ENCODE measurements around the gene ADGRD2. TPM values are rescaled to one million over a fixed set of nuclear protein-coding genes. Genes with fewer than 3 reads are reported as not detected.

ADGRD2 gene
- total and polyA plus RNA-seq, 2 of the 13 experiments (the other 11 are each of a cell fraction or from before 2014, with no cell fraction given): not detected

GRCh38 chr9:124415102-124415851, 35.0 kb upstream of the ADGRD2 start, which contains the start of gene PSMB7:
Gene PSMB7, minus strand, starts transcription at chr9:124415442. Its CDS starts 17 bp downstream, at chr9:124415425.
- H3K4me1 ChIP-seq (ENCODE audit: insufficient read depth, low read length): peaks cover 50% of the 10 kb centered on the region
- ATAC-seq (peak; percentile 84), FAIRE-seq (peak; percentile 92), DNase-seq (ENCODE audit: low spot score) (peak; percentile 94)
- peaks cover 24% of the 10 kb centered on the region for H3K79me2 ChIP-seq (ENCODE audit: insufficient read depth, low read length)
- peak within 1 kb of the TSS; percentile 86 for H3K4me2 ChIP-seq (ENCODE audit: low read depth, low read length)
- H3K27ac ChIP-seq (ENCODE audit: extremely low read length, insufficient read depth, low read length): peak within 1 kb of the TSS; percentile 81
- H3K27me3 ChIP-seq (ENCODE audit: control insufficient read depth in 1 of 2, insufficient read depth in 2 of 2, low read length in 2 of 2): peaks cover 0 to 6% of the 10 kb centered on the region in 2 experiments; a peak in 1 of 5 replicates
- no TSS peak for BruUV-seq (replicated peaks)
- no peaks in the 10 kb centered on the region for H3K9me3 ChIP-seq (ENCODE audit: low read length)
- 6% methylated on average over 33 of the region's 41 CpGs for WGBS (ENCODE audit: low lambda C conversion rate)
- in situ Hi-C loops (cut with HindIII; ENCODE audit: extremely low pct_ligation_motif_present, low pct_unique_long_range_greater_than_20kb): no loop called here
- peaks cover 8 to 32% of the 10 kb centered on the region in 2 experiments for H3K36me3 ChIP-seq (replicated peaks in 1 of 2; ENCODE audit: control insufficient read depth in 1 of 2, insufficient read depth in 2 of 2, low read length in 2 of 2)
- peak within 1 kb of the TSS; percentile 86 to 99 (median 93) for H3K4me3 ChIP-seq (replicated peaks in 1 of 3; ENCODE audit: insufficient read depth in 1 of 3, low read depth in 2 of 3, low read length in 3 of 3)
- ChIA-PET POLR2A (interaction anchor here (1.5 kb wide), 1 partner anchor 25 kb away, joined by 3 read pairs; no protein-coding TSS in a partner anchor), CTCF (ENCODE audit: low intra/inter-chr PET ratio, low total read pairs) (no interaction called here)
- H2AFZ ChIP-seq (ENCODE audit: low read length): no peak within 1 kb of the TSS
- no peaks in the 10 kb centered on the region; the same call in 1 of the 2 replicates for H4K20me1 ChIP-seq (ENCODE audit: insufficient read depth, low read length)
- peak within 1 kb of the TSS; percentile 97 for H3K9ac ChIP-seq (ENCODE audit: insufficient read depth, low read depth, low read length)
- intact Hi-C loops (cut with micrococcal nuclease; ENCODE audit: unreplicated experiment): no loop called here
- no peak for TF ChIP-seq CEBPG (CRISPR knock-in tag; IDR thresholded peaks at IDR 0.05)
- 0 out of 2 replicates have a peak, but pooled peaks have one; percentile 20 for TF ChIP-seq AKAP8 (CRISPR knock-in tag; IDR thresholded peaks at IDR 0.05)
- TF ChIP-seq, protein P1, sequence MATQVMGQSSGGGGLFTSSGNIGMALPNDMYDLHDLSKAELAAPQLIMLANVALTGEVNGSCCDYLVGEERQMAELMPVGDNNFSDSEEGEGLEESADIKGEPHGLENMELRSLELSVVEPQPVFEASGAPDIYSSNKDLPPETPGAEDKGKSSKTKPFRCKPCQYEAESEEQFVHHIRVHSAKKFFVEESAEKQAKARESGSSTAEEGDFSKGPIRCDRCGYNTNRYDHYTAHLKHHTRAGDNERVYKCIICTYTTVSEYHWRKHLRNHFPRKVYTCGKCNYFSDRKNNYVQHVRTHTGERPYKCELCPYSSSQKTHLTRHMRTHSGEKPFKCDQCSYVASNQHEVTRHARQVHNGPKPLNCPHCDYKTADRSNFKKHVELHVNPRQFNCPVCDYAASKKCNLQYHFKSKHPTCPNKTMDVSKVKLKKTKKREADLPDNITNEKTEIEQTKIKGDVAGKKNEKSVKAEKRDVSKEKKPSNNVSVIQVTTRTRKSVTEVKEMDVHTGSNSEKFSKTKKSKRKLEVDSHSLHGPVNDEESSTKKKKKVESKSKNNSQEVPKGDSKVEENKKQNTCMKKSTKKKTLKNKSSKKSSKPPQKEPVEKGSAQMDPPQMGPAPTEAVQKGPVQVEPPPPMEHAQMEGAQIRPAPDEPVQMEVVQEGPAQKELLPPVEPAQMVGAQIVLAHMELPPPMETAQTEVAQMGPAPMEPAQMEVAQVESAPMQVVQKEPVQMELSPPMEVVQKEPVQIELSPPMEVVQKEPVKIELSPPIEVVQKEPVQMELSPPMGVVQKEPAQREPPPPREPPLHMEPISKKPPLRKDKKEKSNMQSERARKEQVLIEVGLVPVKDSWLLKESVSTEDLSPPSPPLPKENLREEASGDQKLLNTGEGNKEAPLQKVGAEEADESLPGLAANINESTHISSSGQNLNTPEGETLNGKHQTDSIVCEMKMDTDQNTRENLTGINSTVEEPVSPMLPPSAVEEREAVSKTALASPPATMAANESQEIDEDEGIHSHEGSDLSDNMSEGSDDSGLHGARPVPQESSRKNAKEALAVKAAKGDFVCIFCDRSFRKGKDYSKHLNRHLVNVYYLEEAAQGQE (IDR thresholded peaks at IDR 0.05; ENCODE audit: borderline replicate concordance in 1 of 2, low read depth in 1 of 2, low read length in 2 of 2): peak in 1 of 2 experiments; percentile 65; a peak in 1 of 4 replicates
- no peak for TF ChIP-seq CHD4 (IDR thresholded peaks at IDR 0.05; ENCODE audit: borderline replicate concordance, low read length)
- no peak for TF ChIP-seq KLF6 (CRISPR knock-in tag; IDR thresholded peaks at IDR 0.05)
- TF ChIP-seq ZMAT3 (CRISPR knock-in tag; conservative IDR thresholded peaks at IDR 0.05): peak; percentile 69; the same call in 1 of the 2 replicates
- TF ChIP-seq ZNF484 (CRISPR knock-in tag; IDR thresholded peaks at IDR 0.05; ENCODE audit: borderline replicate concordance, low read depth): no peak
- TF ChIP-seq RFX3 (CRISPR knock-in tag; IDR thresholded peaks at IDR 0.05): peak; percentile 80
- TF ChIP-seq PHF20 (CRISPR knock-in tag; IDR thresholded peaks at IDR 0.05): peak; percentile 96
- TF ChIP-seq ZNF674 (CRISPR knock-in tag; IDR thresholded peaks at IDR 0.05; ENCODE audit: low read depth): no peak
- no peak for TF ChIP-seq SMARCE1 (IDR thresholded peaks at IDR 0.05; ENCODE audit: borderline replicate concordance)
- TF ChIP-seq, protein P2, sequence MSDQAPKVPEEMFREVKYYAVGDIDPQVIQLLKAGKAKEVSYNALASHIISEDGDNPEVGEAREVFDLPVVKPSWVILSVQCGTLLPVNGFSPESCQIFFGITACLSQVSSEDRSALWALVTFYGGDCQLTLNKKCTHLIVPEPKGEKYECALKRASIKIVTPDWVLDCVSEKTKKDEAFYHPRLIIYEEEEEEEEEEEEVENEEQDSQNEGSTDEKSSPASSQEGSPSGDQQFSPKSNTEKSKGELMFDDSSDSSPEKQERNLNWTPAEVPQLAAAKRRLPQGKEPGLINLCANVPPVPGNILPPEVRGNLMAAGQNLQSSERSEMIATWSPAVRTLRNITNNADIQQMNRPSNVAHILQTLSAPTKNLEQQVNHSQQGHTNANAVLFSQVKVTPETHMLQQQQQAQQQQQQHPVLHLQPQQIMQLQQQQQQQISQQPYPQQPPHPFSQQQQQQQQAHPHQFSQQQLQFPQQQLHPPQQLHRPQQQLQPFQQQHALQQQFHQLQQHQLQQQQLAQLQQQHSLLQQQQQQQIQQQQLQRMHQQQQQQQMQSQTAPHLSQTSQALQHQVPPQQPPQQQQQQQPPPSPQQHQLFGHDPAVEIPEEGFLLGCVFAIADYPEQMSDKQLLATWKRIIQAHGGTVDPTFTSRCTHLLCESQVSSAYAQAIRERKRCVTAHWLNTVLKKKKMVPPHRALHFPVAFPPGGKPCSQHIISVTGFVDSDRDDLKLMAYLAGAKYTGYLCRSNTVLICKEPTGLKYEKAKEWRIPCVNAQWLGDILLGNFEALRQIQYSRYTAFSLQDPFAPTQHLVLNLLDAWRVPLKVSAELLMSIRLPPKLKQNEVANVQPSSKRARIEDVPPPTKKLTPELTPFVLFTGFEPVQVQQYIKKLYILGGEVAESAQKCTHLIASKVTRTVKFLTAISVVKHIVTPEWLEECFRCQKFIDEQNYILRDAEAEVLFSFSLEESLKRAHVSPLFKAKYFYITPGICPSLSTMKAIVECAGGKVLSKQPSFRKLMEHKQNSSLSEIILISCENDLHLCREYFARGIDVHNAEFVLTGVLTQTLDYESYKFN (CRISPR knock-in tag; conservative IDR thresholded peaks at IDR 0.05): peak; percentile 37
- TF ChIP-seq ZNF17 (CRISPR knock-in tag; IDR thresholded peaks at IDR 0.05): no peak
- TF ChIP-seq ZNF143 (CRISPR knock-in tag; IDR thresholded peaks at IDR 0.05): peak; percentile 63; the same call in 1 of the 2 replicates
- TF ChIP-seq ZNF879 (CRISPR knock-in tag; IDR thresholded peaks at IDR 0.05): no peak
- TF ChIP-seq ZNF530 (CRISPR knock-in tag; IDR thresholded peaks at IDR 0.05; ENCODE audit: low read depth): no peak
- peak; percentile 50; the same call in 1 of the 2 replicates for TF ChIP-seq MIXL1 (CRISPR knock-in tag; IDR thresholded peaks at IDR 0.05)
- TF ChIP-seq POLR2AphosphoS5 (IDR thresholded peaks at IDR 0.05; ENCODE audit: low read depth, low read length): peak; percentile 81
- no peak for TF ChIP-seq HHEX (CRISPR knock-in tag; IDR thresholded peaks at IDR 0.05)

Measured in HepG2 (cell line).